ENCODE results near the gene CLPX. TPM values are rescaled to one million over a fixed set of nuclear protein-coding genes. Genes with fewer than 3 reads are reported as not detected.
"Not testable (repeated sequence)": the region's sequence is repeated elsewhere in the genome, so short reads cannot be mapped to it uniquely, and the experiment has no call there.

CLPX gene
- total and polyA plus RNA-seq, 2 donors (not counting 1 experiment from before 2014, with no cell fraction given): 16.6 to 54.5 TPM

- Mint-ChIP-seq H3K27me3 (no peaks in the 10 kb centered on the region), H3K27ac (peak overlapping the region; percentile 32), H3K4me1 (peaks cover 26% of the 10 kb centered on the region), H3K4me3 (peak overlapping the region; percentile 75), H3K9me3 (ENCODE audit: insufficient read depth) (no peaks in the 10 kb centered on the region)
- H3K4me1 ChIP-seq (ENCODE audit: control insufficient read depth in 2 of 2, insufficient read depth in 2 of 2, low read length in 2 of 2): peaks cover 17 to 20% of the 10 kb centered on the region in 2 donors
- CTCF ChIA-PET: interaction anchor here (0.6 to 1.0 kb wide), 2 partner anchors 116 to 481 kb away, joined by 3 read pairs; no protein-coding TSS in a partner anchor
- H3K27ac ChIP-seq (ENCODE audit: low read length in 2 of 2): peak overlapping the region in 1 of 2 donors; percentile 88
- peaks cover 7 to 24% of the 10 kb centered on the region in 2 experiments for H3K36me3 ChIP-seq (replicated peaks in 1 of 2; ENCODE audit: control extremely low read depth in 1 of 2, control insufficient read depth in 1 of 2, extremely low read depth in 1 of 2, insufficient read depth in 2 of 2, low read length in 1 of 2)
- H3K4me2 ChIP-seq (replicated peaks; ENCODE audit: low read depth, low read length, poor library complexity, severe bottlenecking): peak overlapping the region; percentile 43
- TF ChIP-seq CTCF (IDR thresholded peaks at IDR 0.05): no peak
- no peak for TF ChIP-seq EZH2 (IDR thresholded peaks at IDR 0.05; ENCODE audit: borderline replicate concordance, insufficient read depth, low read depth, low read length, poor library complexity, severe bottlenecking)
- H3K4me3 ChIP-seq (ENCODE audit: control extremely low read depth in 1 of 5, extremely low read depth in 1 of 5, insufficient read depth in 1 of 5, low read depth in 2 of 5, low read length in 4 of 5): no peak overlapping the region
- H3K79me2 ChIP-seq (ENCODE audit: control insufficient read depth, insufficient read depth, low read length): peaks cover 67% of the 10 kb centered on the region
- WGBS (ENCODE audit: insufficient coverage): 86% methylated on average over 2 of the region's 4 CpGs
- H3K9me3 ChIP-seq (ENCODE audit: control extremely low read depth in 1 of 3, control insufficient read depth in 2 of 3, insufficient read depth in 1 of 3, low read length in 2 of 3): no peaks in the 10 kb centered on the region
- intact Hi-C loops (cut with micrococcal nuclease): loop anchor here (10.0 kb wide), 1 partner anchor 288 kb away; no protein-coding TSS in a partner anchor
- POLR2A ChIA-PET: no interaction called here
- H3K27me3 ChIP-seq (replicated peaks in 1 of 4; ENCODE audit: control extremely low read depth in 1 of 4, control insufficient read depth in 3 of 4, insufficient read depth in 4 of 4, low read length in 3 of 4): no peaks in the 10 kb centered on the region
- H4K20me1 ChIP-seq (ENCODE audit: control insufficient read depth, insufficient read depth, low read length, poor library complexity, severe bottlenecking): peaks cover 22% of the 10 kb centered on the region
- DNase-seq (peak; percentile 12), ATAC-seq (ENCODE audit: low read depth) (no peak)
- H3K9ac ChIP-seq (ENCODE audit: low read length): peak overlapping the region; percentile 19
- peak overlapping the region; percentile 42 for H2AFZ ChIP-seq (ENCODE audit: insufficient read depth, low read depth, low read length, poor library complexity, severe bottlenecking)
These were observed 2.6 kb downstream of the CLPX start for GRCh38 chr15:65182538-65182937.

GRCh38 chr15:65181582-65182353, 3.4 kb downstream of the CLPX start:
- H3K36me3 ChIP-seq (replicated peaks in 1 of 2; ENCODE audit: control extremely low read depth in 1 of 2, control insufficient read depth in 1 of 2, extremely low read depth in 1 of 2, insufficient read depth in 2 of 2, low read length in 1 of 2): peaks cover 9 to 32% of the 10 kb centered on the region in 2 experiments
- H3K27me3 Mint-ChIP-seq; H2AFZ ChIP-seq (ENCODE audit: insufficient read depth, low read depth, low read length, poor library complexity, severe bottlenecking); H3K9me3 Mint-ChIP-seq (ENCODE audit: insufficient read depth); H3K9me3 ChIP-seq (ENCODE audit: control extremely low read depth in 1 of 3, control insufficient read depth in 2 of 3, insufficient read depth in 1 of 3, low read length in 2 of 3); ATAC-seq (ENCODE audit: low read depth); H3K4me2 ChIP-seq (replicated peaks; ENCODE audit: low read depth, low read length, poor library complexity, severe bottlenecking); H3K9ac ChIP-seq (ENCODE audit: low read length); POLR2A ChIA-PET; H3K27ac Mint-ChIP-seq; H3K4me3 ChIP-seq (ENCODE audit: control extremely low read depth in 1 of 5, extremely low read depth in 1 of 5, insufficient read depth in 1 of 5, low read depth in 2 of 5, low read length in 4 of 5); DNase-seq; H3K4me3 Mint-ChIP-seq; H3K27ac ChIP-seq (ENCODE audit: low read length in 2 of 2); H3K27me3 ChIP-seq (replicated peaks in 1 of 4; ENCODE audit: control extremely low read depth in 1 of 4, control insufficient read depth in 3 of 4, insufficient read depth in 4 of 4, low read length in 3 of 4): not testable (repeated sequence)
- H3K4me1 ChIP-seq (ENCODE audit: control insufficient read depth in 2 of 2, insufficient read depth in 2 of 2, low read length in 2 of 2): peaks cover 17 to 20% of the 10 kb centered on the region in 2 donors
- intact Hi-C loops (cut with micrococcal nuclease): loop anchor here (10.0 kb wide), 1 partner anchor 287 kb away; no protein-coding TSS in a partner anchor
- peaks cover 22% of the 10 kb centered on the region for H4K20me1 ChIP-seq (ENCODE audit: control insufficient read depth, insufficient read depth, low read length, poor library complexity, severe bottlenecking)
- H3K4me1 Mint-ChIP-seq: peaks cover 26% of the 10 kb centered on the region
- CTCF ChIA-PET: interaction anchor here (0.6 kb wide), 1 partner anchor 639 kb away, joined by 3 read pairs; no protein-coding TSS in a partner anchor
- WGBS (ENCODE audit: insufficient coverage): 98% methylated on average over 6 of the region's 15 CpGs
- H3K79me2 ChIP-seq (ENCODE audit: control insufficient read depth, insufficient read depth, low read length): peaks cover 74% of the 10 kb centered on the region
